GM10266 (cell line): Measurements from ENCODE around the gene ZDHHC18.
"Not testable (repeated sequence)": the region's sequence is repeated elsewhere in the genome, so short reads cannot be mapped to it uniquely, and the experiment has no call there.

Source experiments
- DNase-seq: peaks from one replicate; pipeline ENCODE4 v3.0.0; 2012; ENCODE audit errors: extremely low spot score
- CTCF ChIP-seq: IDR thresholded peaks from 2 replicates; pipeline ENCODE4 v1.5.1; 2012; ENCODE audit warnings: mild to moderate bottlenecking, low read depth; ENCODE audit not compliant: control insufficient read depth, insufficient read depth; ENCODE audit errors: missing control alignments

ZDHHC18 gene

GRCh38 chr1:26792924-26793323 is 33.6 kb upstream of the ZDHHC18 start:
- DNase-seq, result no peak
- no peak for TF ChIP-seq CTCF

- no peak for DNase-seq
- no peak for TF ChIP-seq CTCF
Observed at GRCh38 chr1:26794391-26794790, 32.1 kb upstream of the ZDHHC18 start.

- no peak for TF ChIP-seq CTCF
- DNase-seq, result no peak
Observed at GRCh38 chr1:26797627-26798026, 28.9 kb upstream of the ZDHHC18 start.

GRCh38 chr1:26799479-26800142 is 26.9 kb upstream of the ZDHHC18 start:
- no peak for TF ChIP-seq CTCF
- DNase-seq, result peak; percentile 32

- DNase-seq, result not testable (repeated sequence)
Observed at GRCh38 chr1:26803932-26804331, 22.6 kb upstream of the ZDHHC18 start.

GRCh38 chr1:26810105-26810504 is 16.4 kb upstream of the ZDHHC18 start:
- DNase-seq, result peak; percentile 87
- peak; percentile 76 for TF ChIP-seq CTCF

- TF ChIP-seq CTCF, result no peak
- DNase-seq, result no peak
Observed at GRCh38 chr1:26811057-26811456, 15.4 kb upstream of the ZDHHC18 start.

- TF ChIP-seq CTCF, result no peak
- DNase-seq, result no peak
Observed at GRCh38 chr1:26811708-26812107, 14.8 kb upstream of the ZDHHC18 start.
